ENCODE data around the gene BCAR3.

GRCh38 chr1:93575621-93576284 is 105.9 kb downstream of the BCAR3 start:
- TF ChIP-seq, protein P1, sequence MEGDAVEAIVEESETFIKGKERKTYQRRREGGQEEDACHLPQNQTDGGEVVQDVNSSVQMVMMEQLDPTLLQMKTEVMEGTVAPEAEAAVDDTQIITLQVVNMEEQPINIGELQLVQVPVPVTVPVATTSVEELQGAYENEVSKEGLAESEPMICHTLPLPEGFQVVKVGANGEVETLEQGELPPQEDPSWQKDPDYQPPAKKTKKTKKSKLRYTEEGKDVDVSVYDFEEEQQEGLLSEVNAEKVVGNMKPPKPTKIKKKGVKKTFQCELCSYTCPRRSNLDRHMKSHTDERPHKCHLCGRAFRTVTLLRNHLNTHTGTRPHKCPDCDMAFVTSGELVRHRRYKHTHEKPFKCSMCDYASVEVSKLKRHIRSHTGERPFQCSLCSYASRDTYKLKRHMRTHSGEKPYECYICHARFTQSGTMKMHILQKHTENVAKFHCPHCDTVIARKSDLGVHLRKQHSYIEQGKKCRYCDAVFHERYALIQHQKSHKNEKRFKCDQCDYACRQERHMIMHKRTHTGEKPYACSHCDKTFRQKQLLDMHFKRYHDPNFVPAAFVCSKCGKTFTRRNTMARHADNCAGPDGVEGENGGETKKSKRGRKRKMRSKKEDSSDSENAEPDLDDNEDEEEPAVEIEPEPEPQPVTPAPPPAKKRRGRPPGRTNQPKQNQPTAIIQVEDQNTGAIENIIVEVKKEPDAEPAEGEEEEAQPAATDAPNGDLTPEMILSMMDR (conservative IDR thresholded peaks at IDR 0.05; ENCODE audit: low read depth, low read length): no peak
- TF ChIP-seq CEBPB (IDR thresholded peaks at IDR 0.05; ENCODE audit: low read depth, low read length): no peak

All from IMR-90 (cell line).